Skeletal muscle satellite cell (primary cell): ENCODE data around the gene GLI1.
"Not testable (repeated sequence)": the region's sequence is repeated elsewhere in the genome, so short reads cannot be mapped to it uniquely, and the experiment has no call there.

Experiments
- H3K27me3 ChIP-seq: 2 replicates; pipeline ENCODE4 v1.7.0; 2013; ENCODE audit warnings: low read length; ENCODE audit not compliant: control insufficient read depth, insufficient read depth
- H3K36me3 ChIP-seq: 2 replicates; pipeline ENCODE4 v1.7.0; 2013; ENCODE audit warnings: mild to moderate bottlenecking, control low read depth, low read length; ENCODE audit not compliant: insufficient read depth
- H3K4me1 ChIP-seq: 2 replicates; pipeline ENCODE4 v1.7.0; 2013; ENCODE audit warnings: low read length; ENCODE audit not compliant: control insufficient read depth, insufficient read depth
- H3K4me2 ChIP-seq: 2 replicates; pipeline ENCODE4 v1.7.0; 2013; ENCODE audit warnings: mild to moderate bottlenecking, low read length
- H3K4me3 ChIP-seq: 2 replicates; pipeline ENCODE4 v1.7.0; 2013; ENCODE audit warnings: low read length
- H3K9ac ChIP-seq: 2 replicates; pipeline ENCODE4 v1.7.0; 2013; ENCODE audit warnings: mild to moderate bottlenecking, low read depth, low read length, moderate library complexity
- H3K9me3 ChIP-seq: replicated peaks from 2 replicates; pipeline ENCODE4 v1.7.0; 2013; ENCODE audit warnings: mild to moderate bottlenecking, control low read depth, low read length

Gene GLI1

DNA sequence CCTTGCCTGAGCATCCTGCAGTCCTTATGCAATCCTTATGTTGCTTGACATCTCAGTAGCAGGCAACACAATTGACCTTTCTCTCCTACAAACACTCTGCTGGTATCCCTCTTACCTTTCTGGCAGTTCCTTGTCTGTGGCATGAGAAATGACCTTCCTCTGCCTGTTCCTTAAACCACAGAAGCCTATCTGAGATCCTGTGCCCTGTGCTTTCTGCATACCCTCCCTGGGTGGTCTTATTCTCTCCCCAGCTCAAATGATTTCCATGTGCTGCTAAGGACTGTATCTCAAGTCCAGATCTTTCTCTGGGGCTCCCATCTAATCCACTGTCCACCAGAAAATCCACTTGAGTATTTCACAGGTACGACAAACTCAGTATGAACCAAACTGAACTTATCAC is 22.1 kb downstream of the GLI1 start:
- Histone ChIP-seq H3K27me3 (peaks cover 27% of the 10 kb centered on the region), H3K36me3 (no peaks in the 10 kb centered on the region), H3K4me2 (no peak overlapping the region), H3K4me3 (no peak overlapping the region), H3K4me1 (peaks cover 9% of the 10 kb centered on the region), H3K9ac (no peak overlapping the region), H3K9me3 (no peaks in the 10 kb centered on the region)

DNA sequence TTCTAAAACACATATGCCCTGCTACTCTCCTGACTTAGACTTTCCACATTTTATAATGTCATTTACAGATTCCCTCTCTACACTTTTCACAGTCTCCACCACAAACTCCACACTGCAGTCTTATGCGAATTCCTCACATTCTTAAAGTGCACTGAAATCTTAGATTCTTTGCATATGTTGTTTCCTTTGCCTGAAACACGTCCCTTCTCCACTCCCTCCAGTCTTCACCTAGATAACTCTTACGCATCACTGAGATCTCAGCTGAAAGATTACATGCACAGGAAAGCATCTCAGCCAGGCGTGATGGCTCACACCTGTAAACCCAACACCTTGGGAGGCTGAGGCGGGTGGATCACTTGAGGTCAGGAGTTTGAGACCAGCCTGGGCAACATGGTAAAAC is 23.9 kb downstream of the GLI1 start:
- H3K36me3 ChIP-seq, result no peaks in the 10 kb centered on the region

DNA sequence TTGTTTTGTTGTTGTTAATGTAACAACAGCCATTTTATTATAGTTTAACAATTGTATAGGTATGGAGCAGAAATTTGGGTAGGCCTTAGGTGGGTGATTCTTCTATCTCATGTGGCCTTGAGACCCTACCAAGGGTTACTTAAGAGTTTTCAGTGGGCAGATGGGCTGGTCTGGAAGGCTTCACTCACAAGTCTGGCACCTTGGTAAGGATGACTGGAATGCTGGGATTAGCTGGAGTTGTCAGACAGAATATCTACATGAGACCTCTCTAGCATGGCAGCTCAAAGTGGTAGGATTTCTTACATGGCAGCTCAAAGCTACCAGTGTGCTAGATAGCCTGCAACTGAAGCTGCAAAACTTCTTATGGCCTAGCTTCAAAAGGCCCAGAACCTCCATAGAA is 26.1 kb downstream of the GLI1 start:
- Histone ChIP-seq H3K9ac (no peak overlapping the region), H3K9me3 (no peaks in the 10 kb centered on the region), H3K4me2 (no peak overlapping the region), H3K4me3 (no peak overlapping the region), H3K36me3 (peaks cover 14% of the 10 kb centered on the region), H3K27me3 (peaks cover 11% of the 10 kb centered on the region), H3K4me1 (peaks cover 20% of the 10 kb centered on the region)

More for the DNA sequence above, 23.9 kb downstream of the GLI1 start:
- H3K4me2 ChIP-seq, result peak overlapping the region; percentile 8
- H3K4me3 ChIP-seq, result no peak overlapping the region
- H3K27me3 ChIP-seq, result peaks cover 21% of the 10 kb centered on the region
- H3K4me1 ChIP-seq, result peaks cover 14% of the 10 kb centered on the region
- no peak overlapping the region for H3K9ac ChIP-seq
- no peaks in the 10 kb centered on the region for H3K9me3 ChIP-seq

DNA sequence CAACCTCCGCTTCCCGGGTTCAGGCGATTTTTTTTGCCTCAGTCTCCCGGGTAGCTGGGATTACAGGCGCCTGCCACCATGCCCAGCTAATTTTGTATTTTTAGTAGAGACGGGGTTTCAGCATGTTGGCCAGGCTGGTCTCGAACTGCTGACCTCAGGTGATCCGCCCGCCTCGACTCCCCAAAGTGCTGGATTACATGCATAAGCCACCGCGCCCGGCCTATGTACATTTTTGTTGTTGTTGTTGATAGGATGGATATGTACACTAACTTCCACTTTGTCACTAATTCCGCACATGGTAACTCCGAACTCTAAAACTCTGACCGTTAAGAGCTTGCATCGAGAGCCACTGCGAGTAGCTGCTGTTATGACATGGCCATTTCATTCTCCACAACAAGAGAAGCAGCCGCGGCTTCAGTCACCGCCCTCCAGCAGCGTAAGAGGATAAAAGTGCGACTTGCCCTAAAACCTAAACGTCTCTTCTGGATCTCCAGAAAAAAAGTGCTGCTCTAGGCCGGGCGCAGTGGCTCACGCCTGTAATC is 27.5 kb downstream of the GLI1 start:
- Histone ChIP-seq H3K9ac (peak overlapping the region; percentile 38), H3K27me3 (no peaks in the 10 kb centered on the region), H3K4me3 (peak overlapping the region; percentile 93), H3K4me2 (peak overlapping the region; percentile 75), H3K4me1 (peaks cover 20% of the 10 kb centered on the region), H3K36me3 (peaks cover 26% of the 10 kb centered on the region), H3K9me3 (no peaks in the 10 kb centered on the region)

DNA sequence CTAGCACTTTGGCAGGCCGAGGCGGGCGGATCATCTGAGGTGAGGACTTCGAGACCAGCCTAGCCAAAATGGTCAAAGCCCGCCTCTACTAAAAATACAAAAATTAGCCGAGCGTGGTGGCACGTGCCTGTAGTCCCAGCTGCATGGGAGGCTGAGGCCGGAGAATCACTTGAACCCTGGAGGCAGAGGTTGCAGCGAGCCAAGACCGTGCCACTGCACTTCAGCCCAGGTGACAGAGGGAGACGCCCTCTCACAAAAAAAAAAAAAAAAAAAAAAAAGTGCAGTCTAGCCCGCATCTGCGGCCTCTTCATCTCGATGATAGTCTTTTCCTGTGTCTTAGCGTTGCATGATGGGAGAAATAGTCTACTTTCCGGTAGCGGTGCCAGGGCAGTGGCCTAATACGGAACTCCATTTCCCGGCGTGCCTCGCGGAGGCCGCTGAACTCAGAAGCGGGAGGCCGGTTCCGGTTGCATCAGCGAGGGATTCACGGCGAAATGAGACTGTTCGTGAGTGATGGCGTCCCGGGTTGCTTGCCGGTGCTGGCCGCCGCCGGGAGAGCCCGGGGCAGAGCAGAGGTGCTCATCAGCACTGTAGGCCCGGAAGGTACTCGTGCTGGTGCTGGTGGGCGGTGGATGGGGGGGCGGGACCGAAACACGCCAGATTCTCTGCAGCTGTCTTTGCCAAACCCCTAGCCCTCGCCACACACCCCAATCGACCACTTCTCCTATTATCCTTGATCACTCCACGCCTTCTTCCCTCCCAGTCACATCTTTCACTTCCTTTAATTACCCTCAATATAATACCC is 28.2 kb downstream of the GLI1 start, which contains the start of gene MARS1:
TSS of gene MARS1 (plus strand) at position 472 of the 805 bp plus-strand sequence. CDS start at position 495, 23 bp downstream.
- H3K4me1 ChIP-seq, result peaks cover 20% of the 10 kb centered on the region
- H3K27me3 ChIP-seq, result no peaks in the 10 kb centered on the region
- H3K4me3 ChIP-seq, result peak within 1 kb of the TSS; percentile 93
- H3K36me3 ChIP-seq, result peaks cover 31% of the 10 kb centered on the region
- H3K9me3 ChIP-seq, result no peaks in the 10 kb centered on the region
- peak within 1 kb of the TSS; percentile 95 for H3K9ac ChIP-seq
- peak within 1 kb of the TSS; percentile 94 for H3K4me2 ChIP-seq

DNA sequence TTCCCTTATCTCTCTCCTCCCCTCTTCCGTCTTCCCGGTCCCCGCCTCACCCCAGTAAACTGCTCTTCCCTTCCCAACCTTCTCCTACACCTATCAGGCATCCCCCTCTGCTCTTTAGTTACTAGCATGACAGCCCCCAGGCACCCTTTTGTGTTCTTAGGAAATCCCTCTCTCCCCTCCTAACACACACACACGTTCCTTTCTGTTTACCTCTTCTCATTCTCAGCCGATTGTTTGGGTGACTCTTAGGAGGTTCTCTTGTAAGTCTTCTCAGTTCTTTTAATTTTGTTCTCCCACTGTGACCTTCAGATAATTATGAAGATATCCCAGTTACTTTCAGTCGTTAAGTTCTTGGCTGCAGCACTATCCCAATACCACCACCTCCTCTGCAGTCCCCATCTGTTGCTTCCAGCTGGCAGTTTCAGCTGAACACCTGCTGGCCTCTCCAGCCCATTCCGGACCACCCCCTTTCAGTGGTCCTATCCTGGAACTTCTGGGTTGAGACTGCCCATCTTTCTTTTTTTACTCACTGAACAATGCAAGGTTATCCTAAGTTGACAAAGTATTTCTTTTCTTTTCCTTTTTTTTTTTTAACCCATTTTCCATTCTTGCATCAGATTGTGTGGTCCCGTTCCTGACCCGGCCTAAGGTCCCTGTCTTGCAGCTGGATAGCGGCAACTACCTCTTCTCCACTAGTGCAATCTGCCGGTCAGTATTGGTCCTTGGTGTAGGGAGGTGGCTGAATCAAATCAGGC is 29.0 kb downstream of the GLI1 start:
- H3K36me3 ChIP-seq, result peaks cover 33% of the 10 kb centered on the region
- no peaks in the 10 kb centered on the region for H3K9me3 ChIP-seq
- H3K4me3 ChIP-seq, result peak overlapping the region; percentile 93
- H3K27me3 ChIP-seq, result no peaks in the 10 kb centered on the region
- H3K4me1 ChIP-seq, result peaks cover 16% of the 10 kb centered on the region
- H3K4me2 ChIP-seq, result peak overlapping the region; percentile 94
- H3K9ac ChIP-seq, result peak overlapping the region; percentile 95

DNA sequence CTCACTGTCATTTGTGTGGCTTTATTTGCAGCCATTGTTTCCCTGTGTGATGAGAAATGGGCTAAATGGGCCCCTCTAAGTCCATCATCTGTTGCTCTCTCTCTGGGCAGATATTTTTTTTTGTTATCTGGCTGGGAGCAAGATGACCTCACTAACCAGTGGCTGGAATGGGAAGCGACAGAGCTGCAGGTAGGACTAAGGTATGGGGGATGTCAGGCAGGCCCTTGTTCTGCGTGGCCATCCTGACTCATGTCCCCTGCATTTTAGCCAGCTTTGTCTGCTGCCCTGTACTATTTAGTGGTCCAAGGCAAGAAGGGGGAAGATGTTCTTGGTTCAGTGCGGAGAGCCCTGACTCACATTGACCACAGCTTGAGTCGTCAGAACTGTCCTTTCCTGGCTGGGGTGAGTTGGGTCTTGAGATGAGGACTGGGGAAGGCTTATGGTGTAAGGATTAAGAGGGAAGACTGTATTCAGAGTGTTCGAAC is 29.6 kb downstream of the GLI1 start:
- H3K27me3 ChIP-seq, result no peaks in the 10 kb centered on the region
- peak overlapping the region; percentile 93 for H3K4me3 ChIP-seq
- no peaks in the 10 kb centered on the region for H3K9me3 ChIP-seq
- H3K36me3 ChIP-seq, result peaks cover 33% of the 10 kb centered on the region
- peak overlapping the region; percentile 95 for H3K9ac ChIP-seq
- H3K4me2 ChIP-seq, result peak overlapping the region; percentile 94
- H3K4me1 ChIP-seq, result peaks cover 16% of the 10 kb centered on the region

DNA sequence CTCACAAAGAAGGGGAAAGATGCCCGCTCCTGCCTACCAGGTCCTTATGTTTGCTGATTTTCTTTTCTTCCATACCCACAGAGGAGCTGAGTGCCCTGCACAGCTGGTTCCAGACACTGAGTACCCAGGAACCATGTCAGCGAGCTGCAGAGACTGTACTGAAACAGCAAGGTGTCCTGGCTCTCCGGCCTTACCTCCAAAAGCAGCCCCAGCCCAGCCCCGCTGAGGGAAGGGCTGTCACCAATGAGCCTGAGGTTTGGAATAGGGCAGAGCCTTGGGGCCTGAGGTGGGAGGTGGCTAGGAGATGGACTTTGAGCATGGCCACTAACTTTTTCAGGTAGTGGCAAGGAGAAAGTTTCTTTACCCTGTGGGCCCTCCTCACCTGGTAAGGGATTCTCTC is 30.5 kb downstream of the GLI1 start:
- no peaks in the 10 kb centered on the region for H3K27me3 ChIP-seq
- H3K36me3 ChIP-seq, result peaks cover 33% of the 10 kb centered on the region
- H3K4me2 ChIP-seq, result no peak overlapping the region
- no peak overlapping the region for H3K4me3 ChIP-seq
- H3K9ac ChIP-seq, result no peak overlapping the region
- peaks cover 16% of the 10 kb centered on the region for H3K4me1 ChIP-seq
- H3K9me3 ChIP-seq, result no peaks in the 10 kb centered on the region

DNA sequence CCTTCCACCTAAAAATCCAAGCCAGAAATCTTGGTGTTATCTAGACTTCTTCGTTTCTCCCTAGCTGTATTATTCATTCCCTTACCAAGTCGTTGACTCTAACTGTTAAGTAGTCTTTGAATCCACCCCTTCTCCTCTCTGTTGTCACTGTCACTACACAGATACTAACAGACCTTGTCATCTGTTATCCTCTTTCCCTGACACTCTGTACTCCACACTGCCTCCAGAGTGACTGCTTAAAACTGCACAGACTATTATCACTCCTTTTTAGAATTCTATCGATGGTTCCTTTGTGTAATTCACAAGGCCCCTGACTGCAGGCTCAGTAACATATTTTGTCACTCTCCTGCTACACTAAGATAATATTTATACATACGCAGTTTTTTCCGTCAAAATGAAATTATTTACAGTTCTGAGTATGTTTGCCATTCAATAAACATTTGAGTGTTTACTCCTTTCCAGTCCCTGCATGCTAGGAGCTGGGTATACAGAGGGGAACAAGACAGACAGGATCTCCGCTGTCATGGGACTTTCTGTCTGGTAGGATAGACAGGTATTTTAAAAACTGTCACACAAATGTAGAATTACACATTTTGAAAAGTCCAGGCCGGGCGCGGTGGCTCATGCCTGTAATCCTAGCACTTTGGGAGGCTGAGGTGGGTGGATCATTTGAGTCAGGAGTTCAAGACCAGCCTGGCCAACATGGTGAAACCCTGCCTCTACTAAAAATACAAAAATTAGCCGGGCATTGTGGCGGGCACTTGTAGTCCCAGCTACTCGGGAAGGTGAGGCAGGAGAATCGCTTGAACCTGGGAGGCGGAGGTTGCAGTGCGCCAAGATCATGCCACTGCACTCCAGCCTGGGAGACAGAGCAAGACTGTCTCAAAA is 32.1 kb downstream of the GLI1 start:
- no peaks in the 10 kb centered on the region for H3K9me3 ChIP-seq
- peaks cover 16% of the 10 kb centered on the region for H3K4me1 ChIP-seq
- no peak overlapping the region for H3K4me3 ChIP-seq
- no peaks in the 10 kb centered on the region for H3K27me3 ChIP-seq
- H3K4me2 ChIP-seq, result no peak overlapping the region
- peaks cover 36% of the 10 kb centered on the region for H3K36me3 ChIP-seq
- H3K9ac ChIP-seq, result no peak overlapping the region

DNA sequence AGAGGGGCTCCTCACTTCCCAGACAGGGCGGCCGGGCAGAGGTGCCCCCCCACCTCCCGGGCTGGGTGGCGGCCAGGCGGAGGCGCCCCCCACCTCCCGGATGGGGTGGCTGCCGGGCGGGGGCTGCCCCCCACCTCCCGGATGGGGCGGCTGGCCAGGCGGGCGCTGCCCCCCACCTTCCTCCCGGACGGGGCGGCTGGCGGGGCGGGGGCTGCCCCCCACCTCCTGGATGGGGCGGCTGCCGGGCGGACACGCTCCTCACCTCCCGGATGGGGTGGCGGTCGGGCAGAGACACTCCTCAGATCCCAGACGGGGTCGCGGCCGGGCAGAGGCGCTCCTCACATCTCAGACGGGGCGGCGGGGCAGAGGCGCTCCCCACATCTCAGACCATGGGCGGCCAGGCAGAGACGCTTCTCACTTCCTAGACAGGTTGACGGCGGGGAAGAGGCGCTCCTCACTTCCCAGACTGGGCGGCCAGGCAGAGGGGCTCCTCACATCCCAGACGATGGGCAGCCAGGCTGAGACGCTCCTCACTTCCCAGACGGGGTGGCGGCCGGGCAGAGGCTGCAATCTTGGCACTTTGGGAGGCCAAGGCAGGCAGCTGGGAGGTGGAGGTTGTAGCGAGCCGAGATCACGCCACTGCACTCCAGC is 35.6 kb downstream of the GLI1 start:
- not testable (repeated sequence) for H3K9me3 ChIP-seq, H3K27me3 ChIP-seq, H3K4me3 ChIP-seq, H3K9ac ChIP-seq, H3K4me2 ChIP-seq, H3K4me1 ChIP-seq
- H3K36me3 ChIP-seq, result peaks cover 51% of the 10 kb centered on the region
